HG03571 (cell line): Measurements from ENCODE around the gene STK11.

ENCODE experiments used
- ATAC-seq: cut with Tn5 transposase; IDR thresholded peaks from one replicate; pipeline ENCODE4 v1.9.1; 2021; ENCODE audit not compliant: unreplicated experiment

The STK11 gene

DNA sequence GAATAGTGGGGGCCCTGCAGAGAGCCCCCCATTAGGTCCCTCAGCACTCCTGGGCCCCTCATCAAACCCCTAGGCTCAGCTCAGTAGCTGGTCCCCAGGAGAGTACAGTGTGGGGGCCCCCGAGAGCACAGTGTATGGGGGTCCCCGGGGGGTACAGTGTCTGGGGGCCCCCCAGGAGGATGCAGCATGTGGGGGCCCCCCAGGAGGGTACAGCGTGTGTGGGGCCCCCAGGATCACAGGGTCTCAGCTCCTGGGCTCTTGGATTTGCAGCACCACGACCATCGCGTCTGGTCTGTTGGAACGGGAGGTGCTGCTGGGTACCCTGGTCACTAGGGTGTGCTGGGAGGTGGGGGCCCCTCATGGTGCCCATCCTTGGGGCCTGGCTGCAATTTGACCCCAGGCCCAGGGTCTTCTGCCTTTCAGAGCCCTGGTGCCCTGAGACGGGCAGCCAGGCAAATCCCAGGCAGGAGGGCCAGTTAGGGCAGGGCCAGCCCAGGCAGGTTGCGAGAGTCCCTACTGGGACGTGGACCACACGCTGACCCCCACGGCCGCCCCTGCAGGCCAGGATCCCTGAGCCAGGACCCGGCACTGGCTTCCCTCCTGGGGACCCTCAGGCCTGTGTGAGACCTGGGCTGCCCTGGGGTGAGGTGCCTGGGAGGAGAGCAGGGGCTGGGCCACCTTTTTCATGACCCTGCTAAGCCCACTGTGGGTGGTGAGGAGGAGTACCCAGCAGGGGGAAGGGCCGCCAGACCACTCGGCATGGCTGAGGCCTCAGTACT is 18.7 kb downstream of the STK11 start:
- ATAC-seq, result no peak

DNA sequence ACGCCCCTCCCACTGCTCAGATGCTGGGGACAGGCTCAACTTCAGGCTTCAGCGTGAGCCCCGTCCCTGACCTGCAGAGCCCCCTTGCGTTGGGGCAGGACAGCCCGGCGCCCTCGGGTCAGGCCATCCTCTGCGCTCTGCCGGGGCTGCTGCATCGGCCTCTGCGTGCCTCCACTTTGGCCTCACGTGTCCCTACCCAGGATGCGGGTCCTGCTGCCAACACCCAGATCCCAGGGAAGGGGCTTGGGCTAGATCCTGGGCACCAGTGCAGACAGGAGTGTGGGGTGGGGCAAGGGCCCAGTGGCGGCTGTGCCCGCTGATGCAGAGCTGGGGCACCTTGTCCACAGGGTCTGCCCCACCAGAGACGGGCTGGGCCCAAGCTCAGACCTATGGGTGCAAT is 19.3 kb downstream of the STK11 start:
- no peak for ATAC-seq

DNA sequence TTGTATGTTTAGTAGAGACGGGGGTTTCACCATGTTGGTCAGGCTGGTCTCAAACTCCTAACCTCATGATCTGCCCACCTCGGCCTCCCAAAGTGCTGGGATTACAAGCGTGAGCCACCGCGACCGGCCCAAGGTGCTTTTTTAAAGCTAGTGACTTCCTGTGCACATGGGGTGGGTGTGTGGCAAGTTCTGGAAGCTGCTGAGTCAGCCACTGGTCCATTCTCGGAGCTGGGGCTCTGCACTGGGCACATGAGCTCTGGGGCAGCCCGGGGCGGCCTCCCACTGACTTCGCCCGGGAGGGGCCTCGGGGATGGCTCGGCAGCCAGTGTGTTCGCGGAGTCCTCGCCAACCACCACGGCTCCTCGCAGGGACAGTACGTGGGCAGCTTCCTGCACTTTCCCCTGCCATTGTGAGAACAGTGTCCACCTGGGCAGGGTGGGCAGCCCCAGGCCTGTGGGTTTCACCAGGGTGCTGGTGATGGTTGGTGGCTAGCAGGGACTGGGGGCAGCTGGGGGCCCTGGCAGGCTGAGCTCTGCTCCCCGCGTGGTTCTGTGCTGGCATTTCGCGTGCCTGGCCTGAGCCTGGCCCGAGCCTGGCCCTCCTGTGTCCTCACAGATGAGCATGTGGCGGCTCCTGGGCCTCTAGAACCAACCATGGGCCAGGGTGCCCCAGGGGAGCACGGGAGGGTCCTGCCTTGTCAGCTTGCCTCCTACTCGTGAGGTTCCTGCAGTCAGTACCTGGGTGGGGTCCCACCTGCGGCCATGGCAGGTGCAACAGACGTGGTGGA is 20.1 kb downstream of the STK11 start:
- ATAC-seq, result no peak

DNA sequence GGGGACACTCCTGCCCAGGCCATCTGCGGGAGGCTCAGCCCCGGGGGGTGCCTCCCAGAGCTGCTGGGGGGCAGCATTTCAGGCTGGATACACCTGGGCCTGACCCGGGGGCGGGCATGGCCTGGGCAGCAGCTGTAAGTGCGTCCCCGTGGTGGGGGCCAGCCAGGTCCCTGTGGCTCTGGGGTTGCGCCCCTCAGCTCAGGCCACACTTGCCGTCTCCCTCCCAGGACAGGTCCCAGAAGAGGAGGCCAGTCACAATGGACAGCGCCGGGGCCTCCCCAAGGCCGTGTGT is 20.6 kb downstream of the STK11 start:
- ATAC-seq, result no peak

DNA sequence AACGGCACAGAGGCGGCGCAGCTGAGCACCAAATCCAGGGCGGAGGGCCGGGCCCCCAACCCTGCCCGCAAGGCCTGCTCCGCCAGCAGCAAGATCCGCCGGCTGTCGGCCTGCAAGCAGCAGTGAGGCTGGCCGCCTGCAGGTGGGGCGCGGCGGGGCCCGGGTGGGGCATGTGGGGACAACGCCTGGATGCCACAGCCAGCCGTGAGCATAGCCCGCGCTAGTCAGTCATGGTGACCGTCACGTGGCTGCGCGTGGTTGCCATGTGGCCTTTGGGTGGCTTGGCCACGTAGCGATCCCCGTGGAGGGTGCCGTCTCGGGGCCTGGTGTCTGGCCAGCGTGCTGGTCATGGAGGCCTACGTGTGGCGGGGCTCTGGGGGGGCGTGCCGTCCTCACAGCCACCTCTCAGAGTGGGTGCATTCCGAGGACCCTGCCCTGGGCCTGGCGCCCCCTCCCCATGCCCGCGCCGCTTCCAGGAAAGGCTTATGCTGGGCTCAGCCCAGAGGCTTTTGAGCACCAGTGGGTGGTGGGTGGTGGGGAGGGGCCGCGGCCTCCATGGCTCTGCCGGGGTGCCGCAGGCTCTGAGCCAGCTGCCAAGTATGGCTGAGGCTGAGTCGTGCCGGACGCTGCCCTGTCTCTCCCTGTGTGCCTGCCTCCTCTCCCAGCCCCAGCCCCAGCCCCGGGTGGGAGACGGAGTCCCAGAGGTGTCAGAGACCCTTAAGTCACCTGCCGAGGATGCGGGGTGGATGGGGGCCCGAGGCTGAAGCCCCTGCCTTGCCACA is 21.1 kb downstream of the STK11 start:
- no peak for ATAC-seq

DNA sequence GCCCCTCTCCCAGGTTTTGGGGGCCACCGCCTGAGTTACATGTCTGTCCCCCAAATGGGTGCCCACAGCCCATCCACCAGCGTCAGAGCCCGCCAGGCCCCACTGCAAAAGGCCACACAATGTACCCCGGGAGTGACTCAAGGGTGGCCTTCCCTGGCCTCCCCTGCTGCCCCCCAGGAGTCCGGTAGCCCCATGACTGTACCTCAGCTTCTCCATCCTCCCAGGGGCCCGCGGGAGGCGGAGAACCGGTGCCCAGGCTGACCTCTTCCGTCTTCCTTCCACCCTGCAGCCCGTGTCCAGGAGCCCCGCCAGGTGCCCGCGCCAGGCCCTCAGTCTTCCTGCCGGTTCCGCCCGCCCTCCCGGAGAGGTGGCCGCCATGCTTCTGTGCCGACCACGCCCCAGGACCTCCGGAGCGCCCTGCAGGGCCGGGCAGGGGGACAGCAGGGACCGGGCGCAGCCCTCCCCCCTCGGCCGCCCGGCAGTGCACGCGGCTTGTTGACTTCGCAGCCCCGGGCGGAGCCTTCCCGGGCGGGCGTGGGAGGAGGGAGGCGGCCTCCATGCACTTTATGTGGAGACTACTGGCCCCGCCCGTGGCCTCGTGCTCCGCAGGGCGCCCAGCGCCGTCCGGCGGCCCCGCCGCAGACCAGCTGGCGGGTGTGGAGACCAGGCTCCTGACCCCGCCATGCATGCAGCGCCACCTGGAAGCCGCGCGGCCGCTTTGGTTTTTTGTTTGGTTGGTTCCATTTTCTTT is 21.9 kb downstream of the STK11 start:
- ATAC-seq, result no peak

DNA sequence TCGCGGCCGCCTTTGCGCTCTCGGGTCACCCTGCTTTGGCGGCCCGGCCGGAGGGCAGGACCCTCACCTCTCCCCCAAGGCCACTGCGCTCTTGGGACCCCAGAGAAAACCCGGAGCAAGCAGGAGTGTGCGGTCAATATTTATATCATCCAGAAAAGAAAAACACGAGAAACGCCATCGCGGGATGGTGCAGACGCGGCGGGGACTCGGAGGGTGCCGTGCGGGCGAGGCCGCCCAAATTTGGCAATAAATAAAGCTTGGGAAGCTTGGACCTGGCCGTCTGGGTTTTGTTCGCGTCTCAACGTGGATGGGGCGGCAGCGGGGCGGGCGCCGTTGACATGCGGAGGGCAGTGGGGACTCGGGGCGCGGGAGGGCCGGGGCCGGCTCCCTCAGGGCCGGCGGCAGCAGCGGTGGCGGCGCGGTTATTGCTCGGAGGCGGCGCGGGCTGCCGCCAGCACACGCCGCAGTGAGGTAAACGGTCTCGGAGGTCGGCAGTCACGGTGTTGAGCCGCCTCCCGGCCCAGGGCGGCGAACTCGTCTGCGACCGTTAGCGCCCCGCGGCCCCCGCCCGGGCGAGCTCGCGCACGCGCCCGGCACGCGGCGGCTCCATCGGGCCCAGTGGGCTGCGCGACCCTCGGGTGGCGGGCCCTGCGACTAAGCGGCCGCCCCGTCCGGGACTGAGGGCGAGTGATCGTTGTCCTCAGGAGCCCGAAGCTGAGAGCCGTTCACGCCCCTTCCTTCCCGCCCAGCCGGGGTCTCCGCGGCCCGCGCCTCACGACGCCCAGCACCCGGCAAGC is 22.8 kb downstream of the STK11 start:
- ATAC-seq, result no peak

DNA sequence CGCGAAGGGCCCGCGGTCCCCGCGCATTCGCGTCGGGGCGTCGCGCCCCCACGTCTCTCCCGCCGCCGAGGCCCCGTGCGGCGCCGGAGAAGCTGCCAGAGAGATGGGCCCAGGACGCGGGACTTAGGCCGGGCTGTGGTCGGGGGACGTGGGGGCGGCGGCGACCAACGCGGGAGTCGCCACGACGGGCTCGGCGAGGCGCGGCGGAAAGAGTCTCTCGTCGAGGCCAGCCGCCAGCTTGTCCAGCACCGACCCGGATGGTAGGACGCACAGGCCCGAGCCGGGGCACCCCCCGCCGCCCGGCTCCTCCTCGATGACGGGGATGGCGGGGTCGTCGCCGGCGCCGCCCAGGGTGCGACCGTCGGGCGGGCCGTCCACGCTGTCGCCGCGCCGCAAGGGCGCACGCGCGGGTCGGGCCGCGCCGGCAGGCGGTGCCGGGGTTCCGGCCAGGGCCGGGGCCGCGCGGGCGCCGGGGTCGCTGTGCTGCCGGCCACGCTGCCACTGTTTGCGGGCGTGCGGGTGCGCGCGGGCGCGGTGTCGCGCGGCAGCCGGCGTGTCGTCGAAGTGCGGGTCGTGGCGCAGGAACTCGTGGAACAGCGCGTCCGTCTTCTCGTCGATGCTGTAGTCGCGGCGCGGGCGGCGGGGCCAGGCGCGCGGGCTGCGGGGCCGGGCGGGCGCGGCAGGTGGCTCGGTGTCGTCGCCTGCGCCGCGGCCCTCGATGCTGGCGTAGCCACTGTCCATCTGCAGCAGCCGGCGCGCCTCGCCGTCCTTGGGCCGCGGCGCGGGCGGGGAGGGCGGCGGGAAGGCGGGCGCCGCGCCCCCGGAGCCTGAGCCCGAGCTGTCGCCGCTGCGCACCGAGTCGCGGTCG is 23.7 kb downstream of the STK11 start:
- ATAC-seq, result no peak

DNA sequence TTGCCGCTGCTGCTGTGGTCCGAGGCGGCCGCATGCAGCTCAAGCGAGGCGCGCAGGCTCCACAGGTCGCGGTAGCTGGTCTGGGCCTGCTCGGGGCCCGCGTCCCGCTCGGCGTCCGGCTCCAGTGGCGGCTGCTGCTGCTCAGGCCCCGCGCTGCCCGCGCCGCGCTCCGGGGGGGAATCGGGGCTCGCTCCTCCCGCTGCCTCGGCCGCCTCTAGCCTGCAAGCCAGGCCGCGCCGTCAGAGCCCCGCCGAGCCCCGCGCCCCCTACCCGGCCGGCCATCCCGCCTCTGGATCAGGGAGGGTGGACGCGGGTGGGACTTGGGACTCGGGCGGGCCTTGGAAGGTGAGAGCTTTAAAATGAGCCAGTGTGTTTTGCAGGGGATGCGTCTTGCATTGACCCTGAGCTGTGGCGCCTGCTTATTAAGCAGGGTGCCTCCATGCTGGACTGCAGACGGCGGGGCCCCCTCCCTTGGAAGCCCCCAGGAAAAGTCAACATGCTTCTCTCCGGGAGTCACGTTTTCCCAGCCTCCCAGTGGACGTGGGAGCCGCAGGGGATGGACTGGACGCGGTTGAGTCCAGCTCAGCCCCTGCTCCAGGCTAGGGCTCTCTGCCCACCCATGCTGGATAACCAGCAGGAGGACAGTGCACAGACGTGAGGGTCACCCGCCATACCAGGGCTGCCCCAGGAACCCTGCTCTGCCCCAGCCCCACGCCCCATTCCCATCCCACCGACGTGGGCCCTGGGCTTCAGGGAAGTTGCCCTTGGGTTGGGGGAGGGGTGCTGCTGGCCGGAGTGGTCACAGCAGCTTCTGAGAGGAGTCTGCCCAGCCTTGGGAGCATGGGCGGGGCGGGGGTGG is 24.6 kb downstream of the STK11 start:
- ATAC-seq, result no peak

DNA sequence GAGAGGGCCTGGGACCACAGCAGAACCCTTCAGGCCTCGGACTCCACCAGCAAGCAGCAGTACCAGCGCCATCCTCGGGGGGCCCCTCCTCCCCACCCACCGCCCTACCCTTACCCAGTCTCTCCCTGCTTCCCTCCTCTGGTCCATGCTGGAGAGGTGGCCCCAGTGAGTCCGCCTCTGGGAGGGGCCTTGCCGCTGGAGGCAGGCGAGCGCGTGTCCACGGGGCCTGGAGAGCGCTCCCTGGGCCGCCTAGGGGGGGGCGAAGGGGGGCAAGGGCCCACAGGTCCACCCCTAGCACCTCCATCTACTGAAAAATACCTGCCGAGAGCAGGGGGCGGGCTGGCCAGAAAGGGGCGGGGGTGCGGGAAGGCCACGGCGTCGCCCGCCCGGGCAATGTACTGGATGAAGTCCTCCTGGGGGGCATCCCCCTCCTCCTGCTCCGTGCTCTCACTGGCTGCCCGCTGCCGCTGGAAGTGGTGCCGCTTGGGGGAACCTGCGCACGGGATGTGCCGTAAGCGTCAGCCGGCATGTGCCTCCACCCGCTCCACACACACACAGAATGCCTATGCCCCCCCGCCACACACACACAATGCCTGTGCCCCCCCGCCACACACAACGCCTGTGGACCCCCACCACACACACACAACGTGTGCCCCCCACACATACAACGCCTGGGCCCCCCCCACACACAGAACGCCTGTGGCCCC is 25.4 kb downstream of the STK11 start:
- no peak for ATAC-seq

DNA sequence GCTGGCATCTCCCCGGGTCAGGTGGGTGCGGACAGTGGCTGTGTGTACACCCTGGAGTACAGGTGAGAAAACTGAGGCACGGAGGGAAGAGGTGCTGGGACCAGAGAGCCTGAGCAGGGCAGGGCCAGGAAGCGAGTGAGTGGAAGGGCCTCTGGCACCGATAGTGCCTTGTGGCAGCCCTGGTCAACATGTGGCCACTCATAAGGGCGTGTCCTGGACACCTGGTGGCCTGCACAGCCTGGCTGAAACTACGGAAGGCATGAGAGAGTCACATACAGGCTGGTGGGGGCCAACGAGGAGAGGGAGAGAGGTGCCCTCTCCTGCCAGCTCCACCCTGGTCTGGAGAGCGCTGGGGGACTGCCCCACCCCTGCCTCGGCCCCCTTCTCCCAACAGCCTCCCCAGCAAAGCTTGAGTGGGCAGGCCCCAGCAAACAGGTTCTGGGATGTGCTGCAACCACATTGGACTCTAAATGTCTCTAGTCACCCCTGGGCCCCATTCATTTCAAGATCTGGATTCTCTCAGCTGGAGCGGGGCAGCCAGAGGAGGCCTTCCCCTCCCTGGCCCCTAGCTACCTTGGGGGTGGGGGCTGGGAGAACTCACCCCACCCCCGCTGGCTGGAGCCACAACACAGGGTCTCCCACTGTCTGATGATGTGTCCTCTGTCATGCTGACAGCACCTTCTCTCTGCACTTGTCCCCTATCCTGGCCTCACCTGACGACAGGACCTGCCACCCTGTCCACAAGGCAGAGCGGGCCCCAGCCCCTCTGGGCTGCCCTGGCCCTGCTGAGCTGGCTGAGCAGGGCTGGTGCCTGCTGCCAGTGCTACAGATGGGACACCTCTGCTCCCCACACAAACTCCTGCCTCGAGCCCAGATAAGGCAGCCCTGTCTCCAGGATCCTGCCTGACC is 26.4 kb downstream of the STK11 start:
- no peak for ATAC-seq

DNA sequence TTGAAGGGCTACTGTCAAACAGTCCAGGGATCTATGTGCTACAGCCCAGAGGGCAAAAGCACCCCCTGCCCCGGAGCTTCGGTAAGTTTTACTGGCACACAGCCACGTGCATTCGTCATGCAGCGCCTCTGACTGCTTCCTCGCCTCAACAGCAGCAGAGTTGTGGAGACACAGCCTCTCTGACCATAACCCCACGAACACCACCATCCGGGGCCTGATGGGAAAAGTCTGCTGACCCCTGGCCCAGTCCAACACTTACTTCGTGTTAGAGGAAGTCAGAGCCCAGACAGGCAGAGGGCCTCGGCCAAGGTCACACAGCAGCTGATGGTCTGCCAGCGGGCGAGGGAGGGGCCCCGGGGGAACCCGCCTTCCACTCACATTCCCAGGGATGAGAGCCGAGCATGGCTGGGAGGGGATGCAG is 27.1 kb downstream of the STK11 start:
- no peak for ATAC-seq

DNA sequence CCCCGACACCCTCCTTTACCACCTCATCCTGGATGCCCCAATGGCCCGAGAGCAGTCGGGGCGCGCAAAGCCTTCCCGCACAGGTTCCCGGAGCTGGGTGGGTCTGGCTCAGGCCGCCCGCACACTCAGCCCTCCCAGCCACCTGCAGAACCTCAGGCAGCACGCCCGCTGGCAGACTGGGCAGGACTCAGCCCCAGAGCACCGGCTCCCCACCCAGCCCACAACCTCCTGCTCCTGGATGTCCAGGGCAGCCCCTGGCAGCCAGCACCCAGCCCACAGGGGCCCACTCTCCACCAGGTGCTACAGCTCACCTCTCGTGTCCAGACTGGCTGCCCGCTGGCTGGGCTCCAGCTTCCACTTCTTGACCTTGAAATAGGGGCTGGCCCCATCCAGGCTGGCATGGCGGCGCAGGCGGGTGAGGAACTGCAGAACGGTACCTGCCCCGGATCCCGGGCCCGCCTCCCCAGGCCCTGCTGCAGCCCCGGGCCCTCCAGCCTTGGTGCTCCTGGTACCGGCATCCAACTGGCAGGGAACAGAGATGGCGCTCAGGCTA is 27.6 kb downstream of the STK11 start:
- ATAC-seq, result no peak

DNA sequence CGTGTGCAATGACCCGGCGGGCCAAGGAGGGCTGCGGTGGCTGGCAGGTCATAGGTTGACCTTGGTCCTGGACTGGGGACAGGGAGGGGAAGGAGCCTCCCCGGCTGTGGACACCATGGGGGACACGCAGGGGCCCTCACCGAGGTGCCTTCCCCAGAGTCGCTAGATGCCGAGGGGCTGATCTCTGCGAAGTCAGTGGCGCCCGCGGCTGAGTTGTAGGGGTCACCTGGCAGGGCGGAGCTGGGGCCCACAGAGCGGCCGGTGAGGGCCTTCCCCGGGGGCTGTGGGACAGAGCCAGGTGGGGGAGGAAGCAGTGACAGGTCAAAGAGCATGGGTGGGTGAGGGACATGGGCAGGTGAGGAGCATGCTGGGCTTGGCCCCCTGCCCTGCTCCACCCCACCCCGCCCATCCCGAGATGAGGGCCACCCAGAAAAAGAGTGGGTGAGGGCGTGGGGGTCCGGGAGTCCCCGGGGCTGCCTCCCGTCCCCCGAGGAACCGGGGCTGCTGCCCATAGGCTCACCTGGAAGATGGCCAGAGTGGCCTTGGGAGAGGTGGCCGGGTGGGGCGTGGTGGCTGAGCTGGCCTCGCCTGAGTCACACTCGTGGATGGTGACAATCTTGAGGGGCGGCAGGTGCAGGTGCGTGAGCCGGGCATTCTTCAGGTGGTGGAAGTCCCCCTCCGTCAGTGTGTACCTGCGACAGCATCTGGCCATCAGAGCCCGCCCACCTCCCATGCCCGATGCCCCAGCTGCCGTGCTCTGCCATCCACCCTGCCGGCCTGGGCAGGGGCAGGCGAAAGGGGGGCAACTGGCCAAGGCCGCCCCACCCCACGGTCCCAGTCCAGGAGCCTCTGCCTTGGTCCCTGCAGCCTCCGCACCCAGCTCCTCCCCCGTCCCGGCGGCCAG is 28.7 kb downstream of the STK11 start:
- ATAC-seq, result no peak

DNA sequence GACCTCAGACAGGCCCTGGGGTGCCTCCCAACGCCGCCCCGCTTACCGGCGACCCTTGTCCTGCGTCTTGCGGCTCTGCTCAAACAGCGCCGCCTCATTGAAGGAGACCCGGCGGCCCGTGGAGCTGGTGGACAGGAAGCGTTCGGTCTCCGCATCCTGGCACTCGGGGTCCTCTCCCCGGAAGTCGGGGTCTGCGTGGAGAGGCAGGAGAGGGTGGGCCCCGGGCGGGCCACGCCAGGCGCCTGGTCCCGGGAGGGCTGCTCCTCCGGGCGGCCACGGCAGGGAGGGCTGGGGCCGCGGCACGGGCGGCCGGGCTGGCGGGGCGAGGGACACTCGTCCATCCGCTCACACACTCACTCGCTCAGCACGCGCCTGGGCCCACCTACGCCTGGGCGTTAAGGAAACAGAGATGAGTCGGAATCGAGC is 29.4 kb downstream of the STK11 start:
- ATAC-seq, result no peak
